PC-9 (cell line): ENCODE measurements around the gene SRGAP3. TPM values are rescaled to one million over a fixed set of nuclear protein-coding genes. Genes with fewer than 3 reads are reported as not detected.

Experiments used
- BruUV-seq: library from RNA; stranded (reverse); fragments of 400-500 nt; replicated peaks from 2 replicates; lab custom pipeline; 2021; lab: Mats Ljungman, UMichigan
- CTCF ChIA-PET: fragments of 300-600 bp; sonication (Branson Sonifier 250); formaldehyde crosslinking; loops from one replicate; lab custom pipeline; 2022; ENCODE audit warnings: antibody characterized with exemption; lab: Charles Lee
- POLR2A ChIA-PET: fragments of 300-600 bp; sonication (Branson Sonifier 250); formaldehyde crosslinking; loops from one replicate; lab custom pipeline; 2022; ENCODE audit warnings: antibody characterized with exemption; ENCODE audit not compliant: unreplicated experiment; lab: Charles Lee
- DNase-seq, 2 experiments: peaks; one replicate each; pipeline versions ENCODE4 v3.0.0 to v3.0.0-alpha.2; 2015 to 2022; ENCODE audit warnings: mixed read lengths in 1 of 2
- H2AFZ ChIP-seq: fragments of 200-600 bp; sonication (generic); 2 replicates; pipeline ENCODE4 v1.8.1; 2017; ENCODE audit warnings: antibody characterized with exemption
- H3F3A ChIP-seq: fragments of 200-600 bp; sonication (generic); 2 replicates; pipeline ENCODE4 v1.8.1; 2017; ENCODE audit warnings: antibody characterized with exemption, mild to moderate bottlenecking, low read depth; ENCODE audit not compliant: insufficient read depth
- H3K27ac ChIP-seq: fragments of 200-600 bp; sonication (generic); 2 replicates; pipeline ENCODE4 v1.6.1; 2016; ENCODE audit warnings: mixed run types
- H3K27me3 ChIP-seq: fragments of 200-600 bp; sonication (generic); 2 replicates; pipeline ENCODE4 v1.6.1; 2016; ENCODE audit warnings: low read depth, mixed run types; ENCODE audit not compliant: insufficient read depth
- H3K36me3 ChIP-seq: fragments of 200-600 bp; sonication (generic); 2 replicates; pipeline ENCODE4 v1.6.1; 2016; ENCODE audit warnings: low read depth, mixed run types
- H3K4me1 ChIP-seq: fragments of 200-600 bp; sonication (generic); replicated peaks from 2 replicates; pipeline ENCODE4 v1.6.1; 2016; ENCODE audit warnings: mixed run types; ENCODE audit not compliant: insufficient read depth
- H3K4me2 ChIP-seq: fragments of 200-600 bp; sonication (generic); 2 replicates; pipeline ENCODE4 v1.6.1; 2017; ENCODE audit warnings: mixed run types
- H3K4me3 ChIP-seq: fragments of 200-600 bp; sonication (generic); 2 replicates; pipeline ENCODE4 v1.6.1; 2016; ENCODE audit warnings: mixed run types
- H3K79me2 ChIP-seq: fragments of 200-600 bp; sonication (generic); 2 replicates; pipeline ENCODE4 v1.6.1; 2017; ENCODE audit warnings: low read depth, mixed run types
- H3K9me2 ChIP-seq: fragments of 200-600 bp; sonication (generic); 2 replicates; pipeline ENCODE4 v1.8.1; 2017; ENCODE audit warnings: mild to moderate bottlenecking; ENCODE audit not compliant: insufficient read depth
- H3K9me3 ChIP-seq: fragments of 200-600 bp; sonication (generic); 2 replicates; pipeline ENCODE4 v1.8.1; 2016; ENCODE audit warnings: low read depth; ENCODE audit not compliant: insufficient read depth
- H4K20me1 ChIP-seq: fragments of 200-600 bp; sonication (generic); 2 replicates; pipeline ENCODE4 v1.8.1; 2017; ENCODE audit not compliant: insufficient read depth
- CTCF ChIP-seq: fragments of 200-600 bp; sonication (generic); conservative IDR thresholded peaks from 2 replicates; pipeline ENCODE4 v1.6.1; 2017; ENCODE audit warnings: mixed run types, antibody characterized with exemption, mild to moderate bottlenecking, moderate library complexity
- EZH2 ChIP-seq: fragments of 200-600 bp; sonication (generic); IDR thresholded peaks from 2 replicates; pipeline ENCODE4 v1.8.0; 2017; ENCODE audit warnings: antibody characterized with exemption, low read depth
- intact Hi-C: fragments of 100-400 bp; cut with micrococcal nuclease; formaldehyde crosslinking; loops from one replicate; pipeline ENCODE4 v1.10.0; 2022; ENCODE audit not compliant: unreplicated experiment
- total RNA-seq: library from RNA; stranded (reverse); gene quantifications from 2 replicates; pipeline ENCODE4 v1.2.3, GENCODE V29; 2021

Gene SRGAP3
- total RNA-seq, 1 experiment from 2014 or later: 17.5 TPM

- BruUV-seq: no TSS peak
- Histone ChIP-seq H2AFZ (peak overlapping the region; percentile 40; the same call in 1 of the 2 replicates), H3F3A (peaks cover 7% of the 10 kb centered on the region; the same call in 1 of the 2 replicates), H3K79me2 (no peaks in the 10 kb centered on the region), H3K9me2 (no peaks in the 10 kb centered on the region), H3K27ac (peak overlapping the region; percentile 64), H3K36me3 (no peaks in the 10 kb centered on the region), H3K9me3 (no peaks in the 10 kb centered on the region), H3K4me1 (peaks cover 14% of the 10 kb centered on the region), H3K27me3 (no peaks in the 10 kb centered on the region), H3K4me2 (peak overlapping the region; percentile 36), H3K4me3 (no peak overlapping the region), H4K20me1 (no peaks in the 10 kb centered on the region)
- ChIA-PET POLR2A (interaction anchor here (0.6 kb wide), 2 partner anchors 35 to 401 kb away, joined by 4 read pairs; partner anchors contain the start of gene SRGAP3), CTCF (no interaction called here)
- TF ChIP-seq CTCF: no peak
- DNase-seq: peak in 1 of 2 experiments; percentile 3
- intact Hi-C loops: loop anchor here (1.0 kb wide), 2 partner anchors 35 to 39 kb away; partner anchors contain the start of gene SRGAP3
These were observed 35.3 kb downstream of the SRGAP3 start for GRCh38 chr3:9214185-9214584.

- H3K9me2 ChIP-seq: no peaks in the 10 kb centered on the region
- no peak for DNase-seq
- intact Hi-C loops: no loop called here
- peaks cover 14% of the 10 kb centered on the region for H3K4me1 ChIP-seq
- no peak overlapping the region for H3K27ac ChIP-seq
- no peak overlapping the region for H2AFZ ChIP-seq
- H3K79me2 ChIP-seq: no peaks in the 10 kb centered on the region
- H3K27me3 ChIP-seq: no peaks in the 10 kb centered on the region
- H3K9me3 ChIP-seq: no peaks in the 10 kb centered on the region
- TF ChIP-seq EZH2 (no peak), CTCF (no peak)
- POLR2A ChIA-PET: no interaction called here
- no peak overlapping the region for H3K4me2 ChIP-seq
- H3K4me3 ChIP-seq: no peak overlapping the region
- H4K20me1 ChIP-seq: no peaks in the 10 kb centered on the region
- H3F3A ChIP-seq: peaks cover 7% of the 10 kb centered on the region; the same call in 1 of the 2 replicates
- H3K36me3 ChIP-seq: no peaks in the 10 kb centered on the region
- BruUV-seq: no TSS peak
- CTCF ChIA-PET: no interaction called here
These were observed 36.3 kb downstream of the SRGAP3 start for GRCh38 chr3:9213019-9213634.

- Histone ChIP-seq H4K20me1 (no peaks in the 10 kb centered on the region), H2AFZ (no peak overlapping the region), H3K9me2 (no peaks in the 10 kb centered on the region), H3K4me2 (no peak overlapping the region), H3F3A (peaks cover 7% of the 10 kb centered on the region; the same call in 1 of the 2 replicates), H3K36me3 (no peaks in the 10 kb centered on the region), H3K4me3 (no peak overlapping the region), H3K9me3 (no peaks in the 10 kb centered on the region), H3K4me1 (peaks cover 14% of the 10 kb centered on the region), H3K79me2 (no peaks in the 10 kb centered on the region), H3K27ac (no peak overlapping the region), H3K27me3 (no peaks in the 10 kb centered on the region)
- CTCF ChIA-PET: no interaction called here
- BruUV-seq: no TSS peak
- TF ChIP-seq EZH2 (no peak), CTCF (no peak)
- POLR2A ChIA-PET: interaction anchor here (0.5 kb wide), 1 partner anchor 38 kb away, joined by 4 read pairs; the partner anchor contains the start of gene SRGAP3
- intact Hi-C loops: no loop called here
- DNase-seq: no peak
These were observed 38.1 kb downstream of the SRGAP3 start for GRCh38 chr3:9211155-9211950.
